Fibroblast of skin of left biceps (primary cell): Measurements from ENCODE around the gene MACF1.
A peak's percentile ranks its signal among the peaks of the same experiment; 100 is the strongest.
"Not testable (repeated sequence)": the region's sequence is repeated elsewhere in the genome, so short reads cannot be mapped to it uniquely, and the experiment has no call there.

Experiments
- DNase-seq, 2 experiments: peaks; one replicate each; pipeline ENCODE4 v3.0.0-alpha.2; 2013; ENCODE audit warnings: low read depth in 2 of 2

The MACF1 gene

DNA sequence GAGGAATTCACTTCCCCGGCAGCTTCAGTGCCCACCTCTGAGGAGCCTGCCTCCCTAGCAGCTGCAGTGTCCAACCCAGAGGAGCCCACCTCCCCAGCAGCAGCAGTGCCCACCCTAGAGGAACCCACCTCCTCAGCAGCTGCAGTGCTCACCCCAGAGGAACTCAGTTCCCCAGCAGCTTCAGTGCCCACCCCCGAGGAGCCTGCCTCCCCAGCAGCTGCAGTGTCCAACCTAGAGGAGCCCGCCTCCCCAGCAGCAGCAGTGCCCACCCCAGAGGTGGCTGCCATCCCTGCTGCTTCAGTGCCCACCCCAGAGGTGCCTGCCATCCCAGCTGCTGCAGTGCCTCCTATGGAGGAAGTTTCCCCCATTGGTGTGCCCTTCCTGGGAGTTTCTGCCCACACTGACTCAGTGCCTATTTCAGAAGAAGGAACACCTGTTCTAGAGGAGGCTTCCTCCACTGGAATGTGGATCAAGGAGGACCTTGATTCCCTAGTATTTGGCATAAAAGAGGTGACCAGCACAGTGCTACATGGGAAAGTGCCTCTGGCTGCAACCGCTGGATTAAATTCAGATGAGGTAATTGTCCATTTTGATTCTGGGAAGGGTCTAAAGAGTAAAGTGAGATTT, 209.5 kb downstream of the MACF1 start:
- no peak for DNase-seq

DNA sequence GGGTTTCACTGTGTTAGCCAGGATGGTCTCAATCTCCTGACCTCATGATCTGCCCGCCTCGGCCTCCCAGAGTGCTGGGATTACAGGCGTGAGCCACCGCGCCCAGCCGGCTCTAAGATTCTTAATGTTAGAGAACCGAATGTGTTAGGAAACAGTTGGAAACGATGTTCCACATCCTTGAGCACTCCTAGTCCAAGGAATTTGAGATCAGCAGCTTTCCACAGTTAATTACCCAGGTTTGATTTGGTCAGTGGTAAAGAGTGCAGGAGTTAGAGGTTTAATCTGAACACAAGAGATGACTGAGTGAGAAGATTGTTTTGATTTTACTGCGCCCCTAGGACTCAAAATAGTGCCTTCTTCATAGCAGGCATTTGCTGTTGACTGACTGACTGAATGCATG, 211.1 kb downstream of the MACF1 start:
- DNase-seq = no peak

GRCh38 chr1:39416609-39417008, 212.1 kb downstream of the MACF1 start:
- no peak for DNase-seq

DNA sequence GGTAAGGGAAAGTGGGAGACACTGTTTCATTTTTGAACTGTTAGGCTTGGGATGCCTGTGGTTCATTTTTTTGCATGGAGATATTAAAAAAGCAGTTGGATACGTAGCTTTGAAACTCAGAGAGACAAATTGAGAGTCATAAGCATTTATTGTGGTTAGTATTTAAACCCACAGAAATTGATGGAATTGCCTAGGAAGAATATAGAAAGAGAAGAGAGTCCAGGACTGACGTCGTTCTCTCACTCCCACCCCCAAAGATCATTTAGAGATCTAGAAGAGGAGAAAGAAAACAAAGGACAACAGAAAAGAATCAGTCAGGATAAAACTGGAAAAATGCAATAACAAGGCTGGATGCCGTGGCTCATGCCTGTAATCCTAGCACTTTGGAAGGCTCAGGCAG, 213.7 kb downstream of the MACF1 start:
- DNase-seq = peak; percentile 74 to 77

GRCh38 chr1:39420493-39420892, 216.0 kb downstream of the MACF1 start:
- no peak for DNase-seq

DNA sequence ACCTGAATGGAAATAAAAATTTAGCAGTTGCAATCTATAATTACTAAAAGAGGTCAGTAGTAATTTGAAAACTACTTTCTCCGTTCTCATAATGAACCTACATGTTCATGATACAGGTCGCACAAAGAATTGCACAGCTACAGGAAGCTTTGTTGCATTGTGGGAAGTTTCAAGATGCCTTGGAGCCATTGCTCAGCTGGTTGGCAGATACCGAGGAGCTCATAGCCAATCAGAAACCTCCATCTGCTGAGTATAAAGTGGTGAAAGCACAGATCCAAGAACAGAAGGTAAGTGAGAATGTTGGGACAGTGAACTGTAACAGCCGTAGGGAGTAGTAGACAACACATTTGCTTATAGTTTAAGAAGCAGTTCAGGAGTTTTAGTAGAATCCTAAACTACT, 218.1 kb downstream of the MACF1 start:
- DNase-seq = no peak

- DNase-seq = no peak
Measured at GRCh38 chr1:39425151-39425550, 220.7 kb downstream of the MACF1 start.

DNA sequence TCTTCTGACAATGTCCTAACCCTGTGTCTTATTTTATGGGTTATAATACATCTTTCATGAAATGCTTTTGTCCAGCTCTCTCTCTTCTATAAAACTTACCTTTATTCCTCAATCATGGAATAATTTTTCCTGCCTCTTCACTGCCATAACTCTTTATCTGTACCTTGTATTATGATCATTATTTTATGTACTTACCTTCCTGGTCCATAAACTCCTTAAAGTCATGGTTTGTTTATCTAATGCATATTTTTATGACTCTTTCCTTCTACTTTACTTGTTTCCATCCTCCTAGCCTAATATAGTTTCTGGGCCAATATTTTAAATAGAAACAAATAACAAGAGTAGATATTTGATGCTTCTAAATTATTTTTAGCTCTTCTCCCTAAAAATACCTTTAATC, 221.1 kb downstream of the MACF1 start:
- DNase-seq = no peak

- DNase-seq = no peak
Measured at GRCh38 chr1:39426346-39426745, 221.9 kb downstream of the MACF1 start.

DNA sequence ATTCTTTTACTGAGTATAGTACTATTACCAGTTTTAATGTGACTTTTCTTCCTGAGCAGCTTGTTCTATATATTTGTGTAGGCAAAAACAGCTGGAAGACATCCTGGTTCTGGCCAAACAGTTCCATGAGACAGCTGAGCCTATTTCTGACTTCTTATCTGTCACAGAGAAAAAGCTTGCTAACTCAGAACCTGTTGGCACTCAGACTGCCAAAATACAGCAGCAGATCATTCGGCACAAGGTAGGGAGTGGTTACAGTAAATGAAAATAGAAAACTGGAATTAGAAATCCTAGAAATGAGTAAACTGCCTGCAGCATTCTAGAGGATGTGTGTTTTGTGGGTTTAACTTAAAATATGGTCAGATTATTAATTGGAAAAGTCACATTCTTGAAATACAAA, 222.9 kb downstream of the MACF1 start:
- no peak for DNase-seq

DNA sequence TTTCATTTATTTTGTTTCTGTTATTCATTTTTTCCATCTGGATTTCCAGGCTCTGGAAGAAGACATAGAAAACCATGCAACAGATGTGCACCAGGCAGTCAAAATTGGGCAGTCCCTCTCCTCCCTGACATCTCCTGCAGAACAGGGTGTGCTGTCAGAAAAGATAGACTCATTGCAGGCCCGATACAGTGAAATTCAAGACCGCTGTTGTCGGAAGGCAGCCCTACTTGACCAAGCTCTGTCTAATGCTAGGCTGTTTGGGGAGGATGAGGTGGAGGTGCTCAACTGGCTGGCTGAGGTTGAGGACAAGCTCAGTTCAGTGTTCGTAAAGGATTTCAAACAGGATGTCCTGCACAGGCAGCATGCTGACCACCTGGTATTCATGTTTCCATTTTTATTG, 223.4 kb downstream of the MACF1 start:
- DNase-seq = no peak

GRCh38 chr1:39431927-39432326, 227.4 kb downstream of the MACF1 start:
- DNase-seq = no peak

DNA sequence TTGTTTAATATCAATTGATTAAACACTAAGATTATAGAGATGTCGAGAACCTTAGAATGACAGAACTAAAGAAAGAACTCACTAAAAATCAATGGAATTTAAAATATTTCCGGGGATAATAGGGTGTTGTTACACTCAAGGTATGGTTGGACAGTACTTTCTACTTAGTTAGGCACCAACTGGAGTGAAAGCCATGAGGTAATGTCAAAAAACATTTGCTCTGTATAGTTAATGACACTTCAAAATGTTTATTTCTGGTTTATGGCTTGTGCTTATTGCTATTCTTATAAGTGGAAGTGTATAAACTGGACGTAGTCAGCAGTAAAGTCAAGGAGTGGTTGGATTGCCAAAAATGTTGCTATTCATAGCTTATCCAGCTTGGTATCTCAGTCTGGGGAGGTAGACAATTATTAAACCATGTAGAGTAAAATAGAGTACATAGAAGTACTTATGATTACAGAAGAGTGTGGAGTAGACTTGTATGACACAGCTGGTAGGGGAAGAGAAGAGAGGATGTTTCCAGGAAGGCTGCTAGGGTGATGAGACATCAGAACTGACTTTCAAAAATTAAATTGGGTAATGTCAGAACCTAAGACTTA, 230.4 kb downstream of the MACF1 start:
- no peak for DNase-seq

DNA sequence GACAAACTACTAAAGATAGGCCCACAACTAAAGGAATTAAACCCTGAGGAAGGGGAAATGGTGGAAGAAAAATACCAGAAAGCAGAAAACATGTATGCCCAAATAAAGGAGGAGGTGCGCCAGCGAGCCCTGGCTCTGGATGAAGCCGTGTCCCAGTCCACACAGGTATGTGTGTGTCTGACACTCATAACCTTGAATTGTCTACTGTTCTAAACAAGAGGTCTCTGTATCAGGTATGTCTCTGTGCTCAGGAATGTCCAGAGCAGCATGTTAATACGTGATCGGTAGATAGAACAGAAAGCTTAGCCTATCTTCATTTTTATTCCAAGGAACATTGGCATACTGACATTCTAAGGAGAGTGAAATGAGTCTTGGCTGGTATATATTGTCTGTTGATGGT, 231.1 kb downstream of the MACF1 start:
- no peak for DNase-seq

DNA sequence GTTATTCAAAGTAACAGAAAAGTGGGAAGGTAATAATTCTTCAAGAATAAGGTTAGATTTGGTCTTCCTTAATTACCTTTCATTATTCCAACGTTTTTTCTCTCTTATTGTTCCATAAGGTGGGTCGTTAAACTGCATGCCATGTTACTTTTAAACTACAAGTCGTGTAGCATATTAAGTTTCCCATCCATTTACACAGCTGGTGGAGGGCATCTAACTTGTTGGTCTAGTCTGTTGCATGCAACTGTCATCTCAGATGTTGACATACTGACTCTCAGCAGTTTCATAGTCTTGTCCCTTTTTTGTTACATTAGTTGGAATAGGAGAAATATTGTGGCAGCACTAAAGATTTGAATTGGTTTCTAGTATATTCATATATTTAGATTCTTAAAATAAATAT, 232.3 kb downstream of the MACF1 start:
- DNase-seq = no peak

- DNase-seq = no peak
Measured at GRCh38 chr1:39438042-39438441, 233.5 kb downstream of the MACF1 start.

GRCh38 chr1:39440856-39441255, 236.4 kb downstream of the MACF1 start:
- no peak for DNase-seq

DNA sequence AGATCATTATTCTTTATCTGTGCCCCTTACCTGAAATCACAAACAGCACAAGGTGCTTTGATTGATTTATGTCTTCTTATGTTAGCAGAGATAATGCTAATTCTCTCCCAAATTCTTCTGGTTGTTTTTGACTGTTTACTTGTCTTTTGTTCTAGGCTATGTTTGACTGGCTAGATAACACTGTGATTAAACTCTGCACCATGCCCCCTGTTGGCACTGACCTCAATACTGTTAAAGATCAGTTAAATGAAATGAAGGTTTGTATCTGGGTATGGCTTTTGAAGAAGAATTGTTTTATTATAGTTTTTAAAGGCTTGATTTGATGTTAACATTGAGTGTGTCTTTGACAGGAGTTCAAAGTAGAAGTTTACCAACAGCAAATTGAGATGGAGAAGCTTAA, 237.3 kb downstream of the MACF1 start:
- DNase-seq = no peak

DNA sequence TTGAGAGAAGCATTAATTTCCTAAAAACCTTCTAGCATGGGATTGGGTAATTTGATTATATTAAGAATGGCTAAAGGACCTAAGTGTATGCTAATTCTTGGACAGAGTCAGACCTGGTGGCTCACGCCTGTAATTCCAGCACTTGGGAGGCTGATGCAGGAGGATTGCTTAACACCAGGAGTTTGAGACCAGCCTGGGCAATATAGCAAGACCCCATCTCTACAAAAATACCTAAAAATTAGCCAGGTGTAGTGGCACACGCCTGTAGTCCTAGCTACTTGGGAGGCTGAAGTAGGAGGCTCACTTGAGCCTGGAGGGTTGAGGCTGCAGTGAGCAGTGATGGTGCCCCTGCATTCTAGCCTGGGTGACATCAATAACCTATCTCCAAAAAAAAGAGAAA, 241.1 kb downstream of the MACF1 start:
- no peak for DNase-seq

DNA sequence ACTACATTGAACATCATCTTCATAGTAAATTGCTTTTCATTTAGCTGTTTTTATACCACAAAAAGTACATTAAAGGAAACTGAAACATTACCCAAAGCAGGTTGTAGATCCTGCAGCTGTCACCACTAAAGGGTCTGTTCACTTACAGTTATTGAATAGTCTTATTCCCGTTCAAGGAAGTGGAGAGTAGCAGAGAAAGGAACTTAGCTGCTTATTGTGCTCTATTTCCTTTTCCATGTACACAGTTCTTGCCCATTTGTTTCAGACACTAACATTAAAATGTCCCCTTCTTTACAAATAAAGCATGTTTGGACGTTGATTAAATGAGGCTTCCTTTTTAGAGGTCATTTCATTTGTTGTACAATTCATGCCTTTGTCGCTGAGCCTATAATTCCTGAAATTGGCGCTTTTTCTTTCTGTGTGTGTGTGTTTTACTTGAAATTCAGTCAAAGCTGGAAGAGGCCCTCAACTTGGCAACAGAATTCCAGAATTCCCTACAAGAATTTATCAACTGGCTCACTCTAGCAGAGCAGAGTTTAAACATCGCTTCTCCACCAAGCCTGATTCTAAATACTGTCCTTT, 242.6 kb downstream of the MACF1 start:
- no peak for DNase-seq

DNA sequence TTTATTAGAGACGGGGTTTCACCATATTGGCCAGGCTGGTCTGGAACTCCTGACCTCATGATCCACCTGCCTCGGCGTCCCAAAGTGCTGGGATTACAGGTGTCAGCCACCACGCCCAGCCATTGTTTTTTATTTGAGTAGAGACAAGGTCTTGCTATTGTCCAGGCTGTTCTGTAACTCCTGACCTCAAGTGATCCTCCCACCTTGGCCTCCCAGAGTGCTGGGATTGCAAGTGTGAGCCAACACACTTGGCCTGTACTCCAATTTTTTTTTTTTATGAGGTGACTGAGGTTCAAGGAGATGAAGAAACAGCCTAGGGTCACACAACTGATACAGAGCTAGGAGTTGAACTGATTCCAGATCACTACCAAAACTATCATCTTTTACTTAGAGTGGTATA, 245.5 kb downstream of the MACF1 start:
- DNase-seq = not testable (repeated sequence)

DNA sequence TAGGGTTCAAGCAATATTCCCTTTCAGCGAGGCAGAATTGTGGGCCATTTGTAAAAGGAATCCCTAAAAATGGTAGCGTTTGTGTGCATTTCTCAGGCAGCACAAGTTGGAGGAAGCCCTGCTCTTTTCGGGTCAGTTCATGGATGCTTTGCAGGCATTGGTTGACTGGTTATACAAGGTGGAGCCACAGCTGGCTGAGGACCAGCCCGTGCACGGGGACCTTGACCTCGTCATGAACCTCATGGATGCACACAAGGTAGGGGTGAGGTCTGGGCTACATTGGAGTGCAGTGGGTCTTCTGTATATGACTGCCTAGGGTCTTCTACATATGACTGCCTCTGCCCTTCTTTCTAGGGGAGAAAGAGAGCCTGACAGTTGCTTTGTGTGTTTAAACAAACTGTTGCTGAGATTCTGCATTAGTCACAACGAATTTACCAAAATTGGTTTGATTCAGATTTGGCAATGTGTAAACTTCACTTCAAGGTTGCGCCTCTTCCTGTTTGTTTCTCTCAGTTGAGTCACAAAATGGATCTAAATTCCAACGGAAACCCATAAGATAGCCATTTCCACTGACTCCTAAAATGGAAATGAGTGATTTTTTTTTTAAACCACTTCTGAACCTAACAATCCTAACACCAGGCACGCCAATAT, 246.6 kb downstream of the MACF1 start:
- no peak for DNase-seq

GRCh38 chr1:39452081-39452480, 247.6 kb downstream of the MACF1 start:
- no peak for DNase-seq
